Spleen (tissue), 7 donors: ENCODE measurements around the gene PDE5A.

Source experiments
- POLR2A ChIP-seq, 3 donors: fragments of 450-650 bp; IDR thresholded peaks; one replicate each; pipeline ENCODE4 v1.5.1; 2017; ENCODE audit warnings: antibody characterized with exemption in 3 of 3, mild to moderate bottlenecking in 1 of 3
- POLR2AphosphoS5 ChIP-seq, 3 donors: sonication (generic); formaldehyde crosslinking; IDR thresholded peaks; one replicate each; pipeline ENCODE4 v1.5.1; 2017; ENCODE audit warnings: antibody characterized with exemption in 3 of 3
- TF ChIP-seq, protein P1 (sequence below), 11 experiments: fragments of 200-600 bp in 7 of 11; fragments of 450-650 bp in 4 of 11; sonication (generic) in 4 of 11; IDR thresholded peaks in 8 of 11; conservative IDR thresholded peaks in 3 of 11; 1 replicate in 7 of 11; 2 replicates in 4 of 11; pipeline versions ENCODE4 v1.4.0 to v1.8.0; 2016 to 2021; ENCODE audit warnings: antibody characterized with exemption in 11 of 11, inconsistent platforms in 4 of 11, mild to moderate bottlenecking in 1 of 11
- donor health status: DM: no; HTN: no; CAD: no; lungs with moderate emphysema.
- donor health status: DM: no; HTN: no; CAD: no.
- donor health status: DM: no; HTN: no; CAD: no.

DNA sequence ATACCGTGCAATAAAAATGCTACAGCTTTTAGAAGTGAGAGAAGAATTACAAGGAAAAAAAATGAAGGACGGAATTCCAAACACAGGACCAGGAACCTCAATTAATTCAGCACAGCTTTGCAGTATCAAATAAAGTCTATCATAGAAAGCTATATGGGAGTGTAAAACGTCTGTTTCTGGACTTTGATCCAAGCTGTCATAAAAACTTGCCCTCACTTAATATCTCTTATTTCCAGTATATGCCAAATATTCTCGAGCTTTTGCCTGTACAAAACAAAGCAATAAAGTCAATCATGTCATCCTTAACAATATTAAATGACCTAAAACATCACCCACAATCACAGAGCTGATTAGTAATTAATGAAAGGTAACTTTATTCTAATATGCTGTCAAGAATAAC lies 4.2 kb downstream of the PDE5A start:
- TF ChIP-seq, protein P1, sequence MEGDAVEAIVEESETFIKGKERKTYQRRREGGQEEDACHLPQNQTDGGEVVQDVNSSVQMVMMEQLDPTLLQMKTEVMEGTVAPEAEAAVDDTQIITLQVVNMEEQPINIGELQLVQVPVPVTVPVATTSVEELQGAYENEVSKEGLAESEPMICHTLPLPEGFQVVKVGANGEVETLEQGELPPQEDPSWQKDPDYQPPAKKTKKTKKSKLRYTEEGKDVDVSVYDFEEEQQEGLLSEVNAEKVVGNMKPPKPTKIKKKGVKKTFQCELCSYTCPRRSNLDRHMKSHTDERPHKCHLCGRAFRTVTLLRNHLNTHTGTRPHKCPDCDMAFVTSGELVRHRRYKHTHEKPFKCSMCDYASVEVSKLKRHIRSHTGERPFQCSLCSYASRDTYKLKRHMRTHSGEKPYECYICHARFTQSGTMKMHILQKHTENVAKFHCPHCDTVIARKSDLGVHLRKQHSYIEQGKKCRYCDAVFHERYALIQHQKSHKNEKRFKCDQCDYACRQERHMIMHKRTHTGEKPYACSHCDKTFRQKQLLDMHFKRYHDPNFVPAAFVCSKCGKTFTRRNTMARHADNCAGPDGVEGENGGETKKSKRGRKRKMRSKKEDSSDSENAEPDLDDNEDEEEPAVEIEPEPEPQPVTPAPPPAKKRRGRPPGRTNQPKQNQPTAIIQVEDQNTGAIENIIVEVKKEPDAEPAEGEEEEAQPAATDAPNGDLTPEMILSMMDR (IDR thresholded peaks at IDR 0.05 in 8 of 11, conservative IDR thresholded peaks at IDR 0.05 in 3 of 11): no peak
- no peak for TF ChIP-seq POLR2A (IDR thresholded peaks at IDR 0.05)
- TF ChIP-seq POLR2AphosphoS5 (IDR thresholded peaks at IDR 0.05): no peak
